Endothelial cell of umbilical vein (primary cell): ENCODE data around the gene SLC9A3. TPM values are rescaled to one million over a fixed set of nuclear protein-coding genes. Genes with fewer than 3 reads are reported as not detected.

Experiments used
- BruUV-seq: library from RNA; stranded (reverse); fragments of 400-500 nt; replicated peaks from 2 replicates; lab custom pipeline; 2021; lab: Mats Ljungman, UMichigan
- CTCF ChIA-PET: fragments of 300-600, 350-600 bp; sonication (Branson Sonifier 250); formaldehyde crosslinking; loops from one replicate; lab custom pipeline; 2021; ENCODE audit warnings: antibody characterized with exemption, inconsistent platforms; lab: Charles Lee
- POLR2A ChIA-PET: fragments of 300-600, 350-600 bp; sonication (Branson Sonifier 250); formaldehyde crosslinking; loops from one replicate; lab custom pipeline; 2021; ENCODE audit warnings: antibody characterized with exemption, inconsistent platforms; lab: Charles Lee
- DNase-seq: peaks from one replicate; pipeline ENCODE4 v3.0.0-alpha.2; 2011; ENCODE audit warnings: low read depth, low spot score
- FAIRE-seq: peaks from 2 replicates; lab custom pipeline; 2011; peaks lifted over from hg19 to GRCh38; lab: Jason Lieb, UNC
- H2AFZ ChIP-seq: 2 replicates; pipeline ENCODE4 v1.6.0; 2012; ENCODE audit warnings: low read depth, low read length, control low read depth, inconsistent platforms
- H3K27ac ChIP-seq: 2 replicates; pipeline ENCODE4 v1.5.1; 2011; ENCODE audit warnings: low read depth, mild to moderate bottlenecking, control low read depth, low read length, moderate library complexity; ENCODE audit not compliant: insufficient read depth
- H3K27me3 ChIP-seq, 2 experiments: 2 replicates each; pipeline versions ENCODE4 v1.6.0 to v1.6.1; 2011; ENCODE audit warnings: low read length in 2 of 2, mixed read lengths in 1 of 2; ENCODE audit not compliant: control insufficient read depth in 2 of 2, insufficient read depth in 2 of 2
- H3K36me3 ChIP-seq, 2 experiments: 2 replicates in 1 of 2; 3 replicates in 1 of 2; pipeline ENCODE4 v1.5.1; 2011; ENCODE audit warnings: low read length in 2 of 2, mild to moderate bottlenecking in 1 of 2, moderate library complexity in 1 of 2; ENCODE audit not compliant: control insufficient read depth in 2 of 2, insufficient read depth in 2 of 2; ENCODE audit errors: extremely low read depth in 1 of 2
- H3K4me1 ChIP-seq: 3 replicates; pipeline ENCODE4 v1.5.1; 2011; ENCODE audit warnings: mild to moderate bottlenecking, low read length; ENCODE audit not compliant: control insufficient read depth, insufficient read depth; ENCODE audit errors: extremely low read depth
- H3K4me2 ChIP-seq: 2 replicates; pipeline ENCODE4 v1.6.1; 2011; ENCODE audit warnings: low read length, control low read depth, mixed read lengths; ENCODE audit not compliant: insufficient read depth
- H3K4me3 ChIP-seq, 3 experiments: fragments of 200-600 bp in 1 of 3; sonication (generic), shearing (Covaris generic) in 1 of 3; replicated peaks in 1 of 3; 2 replicates each; pipeline ENCODE4 v1.5.1; 2011 to 2016; ENCODE audit warnings: control low read depth in 3 of 3, low read length in 3 of 3, mild to moderate bottlenecking in 2 of 3, inconsistent platforms in 1 of 3, low read depth in 1 of 3, moderate library complexity in 1 of 3; ENCODE audit not compliant: insufficient read depth in 1 of 3
- H3K79me2 ChIP-seq: 2 replicates; pipeline ENCODE4 v1.6.0; 2012; ENCODE audit warnings: low read length, inconsistent platforms; ENCODE audit not compliant: control insufficient read depth, insufficient read depth
- H3K9ac ChIP-seq: replicated peaks from 2 replicates; pipeline ENCODE3; 2011; ENCODE audit warnings: low read length, control low read depth; ENCODE audit not compliant: insufficient read depth; ENCODE audit errors: extremely low read depth
- H3K9me1 ChIP-seq: replicated peaks from 3 replicates; pipeline ENCODE4 v1.6.0; 2011; ENCODE audit warnings: mild to moderate bottlenecking, low read length; ENCODE audit not compliant: control insufficient read depth, insufficient read depth; ENCODE audit errors: extremely low read depth
- H3K9me3 ChIP-seq: replicated peaks from 2 replicates; pipeline ENCODE4 v1.5.1; 2012; ENCODE audit warnings: low read length, inconsistent platforms; ENCODE audit not compliant: control insufficient read depth, insufficient read depth
- H4K20me1 ChIP-seq: replicated peaks from 2 replicates; pipeline ENCODE3; 2011; ENCODE audit warnings: mild to moderate bottlenecking, low read length; ENCODE audit not compliant: control insufficient read depth, insufficient read depth; ENCODE audit errors: extremely low read depth
- CTCF ChIP-seq, 2 donors: IDR thresholded peaks; 1 replicate in 1 of 2; 2 replicates in 1 of 2; pipeline ENCODE4 v1.5.1; 2011; ENCODE audit warnings: low read length in 2 of 2, mild to moderate bottlenecking in 2 of 2, moderate library complexity in 2 of 2, control low read depth in 1 of 2, inconsistent platforms in 1 of 2, low read depth in 1 of 2; ENCODE audit not compliant: insufficient read depth in 1 of 2; ENCODE audit errors: extremely low read depth in 1 of 2
- GATA2 ChIP-seq: IDR thresholded peaks from 2 replicates; pipeline ENCODE4 v1.7.0; 2011; ENCODE audit warnings: low read depth, mild to moderate bottlenecking, moderate library complexity, mixed read lengths, low read length; ENCODE audit not compliant: insufficient read length, insufficient read depth
- JUN ChIP-seq: IDR thresholded peaks from 2 replicates; pipeline ENCODE4 v1.6.1; 2011; ENCODE audit warnings: borderline replicate concordance, low read depth; ENCODE audit not compliant: insufficient read length, insufficient read depth
- MAX ChIP-seq: IDR thresholded peaks from 2 replicates; pipeline ENCODE4 v1.6.1; 2011; ENCODE audit not compliant: insufficient read depth, insufficient read length
- MYC ChIP-seq: IDR thresholded peaks from one replicate; pipeline ENCODE4 v1.6.1; 2011; ENCODE audit warnings: mild to moderate bottlenecking, low read depth, low read length
- POLR2AphosphoS5 ChIP-seq: IDR thresholded peaks from 2 replicates; pipeline ENCODE4 v1.6.1; 2012; ENCODE audit warnings: low read depth, mild to moderate bottlenecking, control low read depth, low read length, moderate library complexity; ENCODE audit not compliant: insufficient read depth
- dilution Hi-C: fragments of 300-500 bp; cut with MboI; formaldehyde crosslinking; loops from one replicate; pipeline ENCODE4 v1.15.0; 2019; ENCODE audit warnings: low sequenced_read_pairs; ENCODE audit not compliant: extremely low pct_ligation_motif_present
- intact Hi-C: fragments of 100-400 bp; cut with micrococcal nuclease; formaldehyde crosslinking; loops from one replicate; pipeline ENCODE4 v1.10.0; 2022
- polyA plus RNA-seq, 4 experiments: library from polyadenylated mRNA; depleted of rRNA in 3 of 4; stranded (reverse) in 3 of 4; unstranded in 1 of 4; fragments of >200 nt; gene quantifications; 2 replicates each; pipeline versions ENCODE4 v1.2.1 to v1.2.3, GENCODE V29; 2011 to 2012; ENCODE audit warnings: missing spikeins in 1 of 4
- total RNA-seq: library from RNA; stranded (reverse); gene quantifications from 2 replicates; pipeline ENCODE4 v1.2.3, GENCODE V29; 2021

SLC9A3 gene
- total and polyA plus RNA-seq, 2 donors (not counting 3 experiments of a cell fraction or from before 2014, with no cell fraction given), result 0.79 to 0.82 TPM

- H2AFZ ChIP-seq, result no peak overlapping the region
- no peaks in the 10 kb centered on the region for H3K79me2 ChIP-seq
- intact Hi-C loops, result no loop called here
- no peak for DNase-seq
- no TSS peak for BruUV-seq
- H4K20me1 ChIP-seq, result no peaks in the 10 kb centered on the region
- FAIRE-seq, result no peak
- TF ChIP-seq GATA2, result no peak
- TF ChIP-seq JUN, result no peak
- TF ChIP-seq POLR2AphosphoS5, result no peak
- TF ChIP-seq CTCF (IDR thresholded peaks at IDR 0.05; ENCODE audit: extremely low read depth in 1 of 2, insufficient read depth in 1 of 2, low read depth in 1 of 2, low read length in 2 of 2), result no peak
- H3K27me3 ChIP-seq, result peaks cover 0 to 2% of the 10 kb centered on the region in 2 experiments
- H3K9me3 ChIP-seq, result no peaks in the 10 kb centered on the region
- H3K4me2 ChIP-seq, result no peak overlapping the region
- no peaks in the 10 kb centered on the region for H3K36me3 ChIP-seq
- POLR2A ChIA-PET, result no interaction called here
- CTCF ChIA-PET, result no interaction called here
- dilution Hi-C loops, result no loop called here
- no peaks in the 10 kb centered on the region for H3K4me1 ChIP-seq
- H3K9ac ChIP-seq, result no peak overlapping the region
- H3K4me3 ChIP-seq, result no peak overlapping the region
- H3K27ac ChIP-seq, result no peak overlapping the region
- no peaks in the 10 kb centered on the region for H3K9me1 ChIP-seq
Observed at GRCh38 chr5:483011-483410, 41.2 kb downstream of the SLC9A3 start.

GRCh38 chr5:482506-482905 lies 41.7 kb downstream of the SLC9A3 start:
- Histone ChIP-seq H4K20me1 (no peaks in the 10 kb centered on the region), H3K9ac (no peak overlapping the region), H3K4me1 (no peaks in the 10 kb centered on the region), H3K9me1 (no peaks in the 10 kb centered on the region), H3K27ac (no peak overlapping the region), H3K4me2 (no peak overlapping the region), H3K9me3 (no peaks in the 10 kb centered on the region), H3K4me3 (no peak overlapping the region), H3K27me3 (peaks cover 0 to 2% of the 10 kb centered on the region in 2 experiments), H2AFZ (no peak overlapping the region), H3K79me2 (no peaks in the 10 kb centered on the region), H3K36me3 (no peaks in the 10 kb centered on the region)
- ChIA-PET CTCF (no interaction called here), POLR2A (no interaction called here)
- no TSS peak for BruUV-seq
- no peak for FAIRE-seq
- no peak for TF ChIP-seq JUN
- TF ChIP-seq MYC, result no peak
- TF ChIP-seq CTCF (IDR thresholded peaks at IDR 0.05; ENCODE audit: extremely low read depth in 1 of 2, insufficient read depth in 1 of 2, low read depth in 1 of 2, low read length in 2 of 2), result no peak
- TF ChIP-seq MAX, result no peak
- TF ChIP-seq GATA2, result no peak
- no peak for TF ChIP-seq POLR2AphosphoS5
- dilution Hi-C loops (no loop called here), intact Hi-C loops (no loop called here)
- DNase-seq, result no peak
